Fibroblast of lung (primary cell): Measurements from ENCODE around the gene MLLT6.

Source experiments
- CTCF ChIP-seq, 2 donors: IDR thresholded peaks in 1 of 2; conservative IDR thresholded peaks in 1 of 2; 1 replicate in 1 of 2; 2 replicates in 1 of 2; pipeline ENCODE4 v1.5.1; 2011 to 2012; ENCODE audit warnings: low read length in 2 of 2, control low read depth in 1 of 2, inconsistent platforms in 1 of 2, low read depth in 1 of 2, mild to moderate bottlenecking in 1 of 2
- EZH2 ChIP-seq: IDR thresholded peaks from 2 replicates; pipeline ENCODE4 v1.5.1; 2012; ENCODE audit warnings: low read length, control low read depth, mild to moderate bottlenecking; ENCODE audit errors: missing control alignments

GRCh38 chr17:38709864-38710603 is 5.0 kb downstream of the MLLT6 start:
- no peak for TF ChIP-seq CTCF (conservative IDR thresholded peaks at IDR 0.05 in 1 of 2, IDR thresholded peaks at IDR 0.05 in 1 of 2; ENCODE audit: low read depth in 1 of 2, low read length in 2 of 2)
- TF ChIP-seq EZH2 = no peak
